HL-60 (cell line): ENCODE measurements around the gene ERH.

Experiments
- DNase-seq, 2 experiments: peaks; one replicate each; pipeline ENCODE4 v3.0.0-alpha.2; 2010 to 2020; ENCODE audit warnings: low read depth in 1 of 2, low spot score in 1 of 2
- H3K27ac ChIP-seq: fragments of 250-450 bp; sonication (Bioruptor Pico); replicated peaks from 2 replicates; pipeline ENCODE4 v1.5.1; 2020; ENCODE audit warnings: mild to moderate bottlenecking, moderate library complexity
- H3K27me3 ChIP-seq: fragments of 250-450 bp; sonication (Bioruptor Pico); 2 replicates; pipeline ENCODE4 v1.5.1; 2021; ENCODE audit warnings: mild to moderate bottlenecking, moderate library complexity; ENCODE audit not compliant: insufficient read depth, poor library complexity, severe bottlenecking
- H3K4me3 ChIP-seq: replicated peaks from 2 replicates; pipeline ENCODE4 v1.5.1; 2011; ENCODE audit warnings: mild to moderate bottlenecking, control low read depth, low read length; ENCODE audit not compliant: insufficient read depth
- CTCF ChIP-seq: IDR thresholded peaks from one replicate; pipeline ENCODE4 v1.5.1; 2011; ENCODE audit warnings: low read length, control low read depth, inconsistent platforms; ENCODE audit not compliant: insufficient read depth
- GABPA ChIP-seq: IDR thresholded peaks from 2 replicates; pipeline ENCODE4 v1.6.1; 2012; ENCODE audit warnings: low read depth
- POLR2AphosphoS5 ChIP-seq: IDR thresholded peaks from 2 replicates; pipeline ENCODE4 v1.6.1; 2012; ENCODE audit warnings: low read depth
- REST ChIP-seq: IDR thresholded peaks from 2 replicates; pipeline ENCODE4 v1.6.1; 2012; ENCODE audit warnings: low read depth; ENCODE audit not compliant: insufficient replicate concordance
- SPI1 ChIP-seq: IDR thresholded peaks from 2 replicates; pipeline ENCODE4 v1.6.1; 2012; ENCODE audit warnings: low read depth, mild to moderate bottlenecking, borderline replicate concordance

Gene ERH

GRCh38 chr14:69375182-69375581 is 22.9 kb downstream of the ERH start:
- Histone ChIP-seq H3K27ac (no peak overlapping the region), H3K27me3 (no peaks in the 10 kb centered on the region), H3K4me3 (no peak overlapping the region)
- TF ChIP-seq CTCF (no peak), GABPA (no peak), POLR2AphosphoS5 (no peak)
- no peak for DNase-seq

- H3K4me3 ChIP-seq, result no peak overlapping the region
Measured at GRCh38 chr14:69374235-69374634, 23.9 kb downstream of the ERH start.

GRCh38 chr14:69373104-69373503 is 25.0 kb downstream of the ERH start:
- DNase-seq, result no peak
- no peak overlapping the region for H3K4me3 ChIP-seq
- no peak overlapping the region for H3K27ac ChIP-seq
- H3K27me3 ChIP-seq, result no peaks in the 10 kb centered on the region
- TF ChIP-seq POLR2AphosphoS5 (no peak), SPI1 (no peak), CTCF (no peak), REST (no peak), GABPA (no peak)

More at GRCh38 chr14:69374235-69374634, 23.9 kb downstream of the ERH start:
- Histone ChIP-seq H3K27ac (no peak overlapping the region), H3K27me3 (no peaks in the 10 kb centered on the region)
- DNase-seq, result no peak
- no peak for TF ChIP-seq CTCF
- TF ChIP-seq SPI1, result no peak
- TF ChIP-seq POLR2AphosphoS5, result no peak
- TF ChIP-seq REST, result no peak
- no peak for TF ChIP-seq GABPA

- Histone ChIP-seq H3K27me3 (no peaks in the 10 kb centered on the region), H3K4me3 (no peak overlapping the region), H3K27ac (no peak overlapping the region)
- DNase-seq, result no peak
- no peak for TF ChIP-seq SPI1
- TF ChIP-seq REST, result no peak
- no peak for TF ChIP-seq CTCF
- TF ChIP-seq GABPA, result no peak
- TF ChIP-seq POLR2AphosphoS5, result no peak
Measured at GRCh38 chr14:69372146-69372545, 26.0 kb downstream of the ERH start.
